Measurements from ENCODE around the gene ELOB.

GRCh38 chr16:2785101-2785991 lies 8.3 kb upstream of the ELOB start:
- no peak for TF ChIP-seq POLR2A (IDR thresholded peaks at IDR 0.05)
- TF ChIP-seq, protein P1, sequence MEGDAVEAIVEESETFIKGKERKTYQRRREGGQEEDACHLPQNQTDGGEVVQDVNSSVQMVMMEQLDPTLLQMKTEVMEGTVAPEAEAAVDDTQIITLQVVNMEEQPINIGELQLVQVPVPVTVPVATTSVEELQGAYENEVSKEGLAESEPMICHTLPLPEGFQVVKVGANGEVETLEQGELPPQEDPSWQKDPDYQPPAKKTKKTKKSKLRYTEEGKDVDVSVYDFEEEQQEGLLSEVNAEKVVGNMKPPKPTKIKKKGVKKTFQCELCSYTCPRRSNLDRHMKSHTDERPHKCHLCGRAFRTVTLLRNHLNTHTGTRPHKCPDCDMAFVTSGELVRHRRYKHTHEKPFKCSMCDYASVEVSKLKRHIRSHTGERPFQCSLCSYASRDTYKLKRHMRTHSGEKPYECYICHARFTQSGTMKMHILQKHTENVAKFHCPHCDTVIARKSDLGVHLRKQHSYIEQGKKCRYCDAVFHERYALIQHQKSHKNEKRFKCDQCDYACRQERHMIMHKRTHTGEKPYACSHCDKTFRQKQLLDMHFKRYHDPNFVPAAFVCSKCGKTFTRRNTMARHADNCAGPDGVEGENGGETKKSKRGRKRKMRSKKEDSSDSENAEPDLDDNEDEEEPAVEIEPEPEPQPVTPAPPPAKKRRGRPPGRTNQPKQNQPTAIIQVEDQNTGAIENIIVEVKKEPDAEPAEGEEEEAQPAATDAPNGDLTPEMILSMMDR (IDR thresholded peaks at IDR 0.05), result no peak

All from testis (tissue), 2 donors.